OCI-LY7 (cell line): ENCODE measurements around the gene KIRREL3. TPM values are rescaled to one million over a fixed set of nuclear protein-coding genes. Genes with fewer than 3 reads are reported as not detected.

Source experiments
- BruUV-seq: library from RNA; stranded (reverse); fragments of 400-500 nt; replicated peaks from 2 replicates; lab custom pipeline; 2021; lab: Mats Ljungman, UMichigan
- CTCF ChIA-PET: fragments of 300-600 bp; sonication (Branson Sonifier 250); formaldehyde crosslinking; loops from one replicate; lab custom pipeline; 2022; ENCODE audit warnings: antibody characterized with exemption; ENCODE audit not compliant: unreplicated experiment; lab: Charles Lee
- POLR2A ChIA-PET: fragments of 300-600 bp; sonication (Branson Sonifier 250); formaldehyde crosslinking; loops from one replicate; lab custom pipeline; 2022; ENCODE audit warnings: antibody characterized with exemption; lab: Charles Lee
- DNase-seq: peaks from one replicate; pipeline ENCODE4 v3.0.0-alpha.2; 2015; ENCODE audit warnings: low spot score
- H2AFZ ChIP-seq: fragments of 200-600 bp; sonication (generic), shearing (Covaris generic); 2 replicates; pipeline ENCODE4 v1.6.1; 2014; ENCODE audit warnings: mild to moderate bottlenecking, antibody characterized with exemption, low read length, moderate library complexity
- H3K27ac ChIP-seq: fragments of 200-600 bp; sonication (generic); 2 replicates; pipeline ENCODE4 v1.5.1; 2014; ENCODE audit warnings: mixed run types, low read depth, mild to moderate bottlenecking, moderate library complexity, low read length, inconsistent platforms; ENCODE audit not compliant: poor library complexity, severe bottlenecking
- H3K36me3 ChIP-seq: fragments of 200-600 bp; sonication (generic); 2 replicates; pipeline ENCODE4 v1.6.1; 2014; ENCODE audit warnings: mild to moderate bottlenecking, antibody characterized with exemption, low read length, moderate library complexity, mixed read lengths; ENCODE audit not compliant: insufficient read depth
- H3K4me1 ChIP-seq: fragments of 200-600 bp; sonication (generic); 2 replicates; pipeline ENCODE4 v1.5.1; 2014; ENCODE audit warnings: mild to moderate bottlenecking, low read length; ENCODE audit not compliant: insufficient read depth, poor library complexity, severe bottlenecking
- H3K4me2 ChIP-seq: fragments of 200-600 bp; sonication (generic); 2 replicates; pipeline ENCODE4 v1.6.1; 2014; ENCODE audit warnings: mild to moderate bottlenecking, low read length
- H3K4me3 ChIP-seq: fragments of 200-600 bp; sonication (generic); 2 replicates; pipeline ENCODE4 v1.5.1; 2014; ENCODE audit warnings: mild to moderate bottlenecking, low read depth, low read length; ENCODE audit not compliant: poor library complexity, severe bottlenecking
- H3K79me2 ChIP-seq: fragments of 200-600 bp; sonication (generic); 2 replicates; pipeline ENCODE4 v1.6.1; 2016; ENCODE audit warnings: low read depth, mild to moderate bottlenecking, low read length, moderate library complexity, mixed read lengths; ENCODE audit not compliant: insufficient read depth
- H3K9me2 ChIP-seq: fragments of 200-600 bp; sonication (generic); 2 replicates; pipeline ENCODE4 v1.6.1; 2016; ENCODE audit warnings: mild to moderate bottlenecking, low read length, mixed read lengths; ENCODE audit not compliant: insufficient read depth
- H3K9me3 ChIP-seq: fragments of 200-600 bp; sonication (generic); 2 replicates; pipeline ENCODE4 v1.6.1; 2014; ENCODE audit warnings: mild to moderate bottlenecking, mixed run types, low read length, mixed read lengths
- H4K20me1 ChIP-seq: fragments of 200-600 bp; sonication (generic); 2 replicates; pipeline ENCODE4 v1.6.1; 2014; ENCODE audit warnings: mild to moderate bottlenecking, antibody characterized with exemption, low read length, moderate library complexity, mixed read lengths; ENCODE audit not compliant: insufficient read depth
- CTCF ChIP-seq: fragments of 200-600 bp; sonication (generic); conservative IDR thresholded peaks from 2 replicates; pipeline ENCODE4 v1.5.1; 2014; ENCODE audit warnings: mild to moderate bottlenecking, antibody characterized with exemption, low read length, moderate library complexity, mixed read lengths
- EZH2phosphoT487 ChIP-seq: fragments of 200-600 bp; sonication (generic); IDR thresholded peaks from 2 replicates; pipeline ENCODE4 v1.6.1; 2018; ENCODE audit warnings: low read depth, borderline replicate concordance, mild to moderate bottlenecking, mixed run types, antibody characterized with exemption, low read length, moderate library complexity, mixed read lengths
- intact Hi-C: fragments of 100-400 bp; cut with micrococcal nuclease; formaldehyde crosslinking; loops from one replicate; pipeline ENCODE4 v1.10.0; 2022; ENCODE audit not compliant: unreplicated experiment
- total RNA-seq, 2 experiments: library from RNA; depleted of rRNA in 1 of 2; stranded (reverse); fragments of >200 nt in 1 of 2; shearing (Covaris generic) in 1 of 2; gene quantifications; 2 replicates each; pipeline ENCODE4 v1.2.3, GENCODE V29; 2014 to 2022

The KIRREL3 gene
- total RNA-seq, 2 experiments from 2014 or later, result not detected

GRCh38 chr11:126409620-126409985, 591.0 kb downstream of the KIRREL3 start:
- Histone ChIP-seq H3K9me3 (no peaks in the 10 kb centered on the region), H3K4me3 (no peak overlapping the region), H3K4me2 (no peak overlapping the region), H3K27ac (no peak overlapping the region), H3K4me1 (no peaks in the 10 kb centered on the region), H2AFZ (no peak overlapping the region), H3K79me2 (no peaks in the 10 kb centered on the region), H3K36me3 (peaks cover 8% of the 10 kb centered on the region; the same call in 1 of the 2 replicates), H4K20me1 (no peaks in the 10 kb centered on the region; the same call in 1 of the 2 replicates), H3K9me2 (no peaks in the 10 kb centered on the region)
- intact Hi-C loops, result no loop called here
- CTCF ChIA-PET, result no interaction called here
- no peak for DNase-seq
- TF ChIP-seq CTCF (no peak), EZH2phosphoT487 (no peak)
- no TSS peak for BruUV-seq
- POLR2A ChIA-PET, result no interaction called here

GRCh38 chr11:126408901-126409619, 591.5 kb downstream of the KIRREL3 start:
- Histone ChIP-seq H4K20me1 (no peaks in the 10 kb centered on the region; the same call in 1 of the 2 replicates), H3K79me2 (no peaks in the 10 kb centered on the region), H3K4me2 (no peak overlapping the region), H3K9me3 (no peaks in the 10 kb centered on the region), H3K36me3 (peaks cover 8% of the 10 kb centered on the region; the same call in 1 of the 2 replicates), H3K27ac (no peak overlapping the region), H3K4me1 (no peaks in the 10 kb centered on the region), H3K9me2 (no peaks in the 10 kb centered on the region), H3K4me3 (no peak overlapping the region), H2AFZ (no peak overlapping the region)
- DNase-seq, result no peak
- ChIA-PET CTCF (no interaction called here), POLR2A (no interaction called here)
- TF ChIP-seq EZH2phosphoT487 (no peak), CTCF (no peak)
- intact Hi-C loops, result no loop called here
- BruUV-seq, result no TSS peak

- H3K27ac ChIP-seq, result no peak overlapping the region
- no peak overlapping the region for H3K4me2 ChIP-seq
- 0 out of 2 replicates have a peak, but pooled peaks cover 8% of the 10 kb centered on the region for H3K36me3 ChIP-seq
- H3K4me3 ChIP-seq, result no peak overlapping the region
- no peaks in the 10 kb centered on the region for H3K79me2 ChIP-seq
- DNase-seq, result no peak
- no TSS peak for BruUV-seq
- no peaks in the 10 kb centered on the region for H3K4me1 ChIP-seq
- no peak overlapping the region for H2AFZ ChIP-seq
- CTCF ChIA-PET, result no interaction called here
- H3K9me3 ChIP-seq, result no peaks in the 10 kb centered on the region
- no peak for TF ChIP-seq CTCF
- TF ChIP-seq EZH2phosphoT487, result no peak
- POLR2A ChIA-PET, result no interaction called here
- intact Hi-C loops, result no loop called here
- no peaks in the 10 kb centered on the region for H3K9me2 ChIP-seq
- H4K20me1 ChIP-seq, result no peaks in the 10 kb centered on the region; the same call in 1 of the 2 replicates
These were observed 592.1 kb downstream of the KIRREL3 start for GRCh38 chr11:126408496-126408895.
